Astrocyte (in vitro differentiated cells and primary cell): ENCODE data around the gene AQP1.

Experiments
- CTCF ChIP-seq: IDR thresholded peaks from 2 replicates; pipeline ENCODE4 v1.5.1; 2011; ENCODE audit warnings: low read depth, mild to moderate bottlenecking, inconsistent platforms, low read length, moderate library complexity; ENCODE audit not compliant: insufficient read depth
- EZH2 ChIP-seq: IDR thresholded peaks from 2 replicates; pipeline ENCODE4 v1.6.1; 2012; ENCODE audit warnings: mild to moderate bottlenecking, low read length, inconsistent platforms; ENCODE audit not compliant: insufficient read depth

- TF ChIP-seq CTCF (no peak), EZH2 (no peak)
These were observed 48.0 kb upstream of the AQP1 start for GRCh38 chr7:30863706-30864035.
